GM23338 (cell line): ENCODE results near the gene GLP1R. TPM values are rescaled to one million over a fixed set of nuclear protein-coding genes. Genes with fewer than 3 reads are reported as not detected.

ENCODE experiments used
- ATAC-seq: fragments of 200-7000 bp; cut with Tn5 transposase; 3 replicates; pipeline ENCODE4 v1.9.1; 2020
- DNase-seq: peaks from one replicate; pipeline ENCODE4 v3.0.0-alpha.2; 2015; ENCODE audit warnings: low spot score
- H2AFZ ChIP-seq: fragments of 200-600 bp; sonication (generic); 2 replicates; pipeline ENCODE4 v1.8.0; 2016; ENCODE audit warnings: antibody characterized with exemption, mild to moderate bottlenecking, moderate library complexity
- H3F3A ChIP-seq: fragments of 200-600 bp; sonication (generic); replicated peaks from 2 replicates; pipeline ENCODE4 v1.8.0; 2017; ENCODE audit warnings: antibody characterized with exemption, mixed run types, low read depth
- H3K27ac ChIP-seq: fragments of 200-600 bp; sonication (generic); 2 replicates; pipeline ENCODE4 v1.6.1; 2016; ENCODE audit warnings: low read depth
- H3K27me3 ChIP-seq: fragments of 200-600 bp; sonication (generic); 2 replicates; pipeline ENCODE4 v1.8.0; 2016; ENCODE audit warnings: mild to moderate bottlenecking, mixed run types, moderate library complexity; ENCODE audit not compliant: insufficient read depth
- H3K36me3 ChIP-seq: fragments of 200-600 bp; sonication (generic); 2 replicates; pipeline ENCODE4 v1.8.0; 2016; ENCODE audit warnings: mild to moderate bottlenecking; ENCODE audit not compliant: insufficient read depth
- H3K4me1 ChIP-seq: fragments of 200-600 bp; sonication (generic); 2 replicates; pipeline ENCODE4 v1.8.0; 2016; ENCODE audit warnings: mild to moderate bottlenecking, moderate library complexity; ENCODE audit not compliant: insufficient read depth
- H3K4me2 ChIP-seq: fragments of 200-600 bp; sonication (generic); 2 replicates; pipeline ENCODE4 v1.7.1; 2017; ENCODE audit warnings: mixed run types
- H3K4me3 ChIP-seq: fragments of 200-600 bp; sonication (generic); 2 replicates; pipeline ENCODE4 v1.6.1; 2016; ENCODE audit warnings: mixed run types
- H3K79me2 ChIP-seq: fragments of 200-600 bp; sonication (generic); replicated peaks from 2 replicates; pipeline ENCODE4 v1.8.0; 2017; ENCODE audit warnings: mild to moderate bottlenecking; ENCODE audit not compliant: insufficient read depth
- H3K9me2 ChIP-seq: fragments of 200-600 bp; sonication (generic); 2 replicates; pipeline ENCODE4 v1.8.0; 2017; ENCODE audit not compliant: insufficient read depth
- H4K20me1 ChIP-seq: fragments of 200-600 bp; sonication (generic); replicated peaks from 2 replicates; pipeline ENCODE4 v1.8.0; 2017; ENCODE audit warnings: mild to moderate bottlenecking; ENCODE audit not compliant: insufficient read depth
- H3K27ac Mint-ChIP-seq: 2 replicates; pipeline ENCODE4 v1.8.0; 2020; ENCODE audit warnings: inconsistent platforms, mild to moderate bottlenecking, moderate library complexity, mixed read lengths
- H3K27me3 Mint-ChIP-seq: 3 replicates; pipeline ENCODE4 v1.8.0; 2022; ENCODE audit warnings: low read depth, mild to moderate bottlenecking, moderate library complexity, mixed read lengths, inconsistent platforms; ENCODE audit not compliant: insufficient read depth, poor library complexity
- H3K36me3 Mint-ChIP-seq: 3 replicates; pipeline ENCODE4 v1.8.0; 2021; ENCODE audit warnings: low read depth, mild to moderate bottlenecking, inconsistent platforms, moderate library complexity, mixed read lengths
- H3K4me1 Mint-ChIP-seq: 3 replicates; pipeline ENCODE4 v1.8.0; 2020; ENCODE audit warnings: mild to moderate bottlenecking, inconsistent platforms, mixed read lengths
- H3K4me3 Mint-ChIP-seq: 3 replicates; pipeline ENCODE4 v1.8.0; 2021; ENCODE audit warnings: moderate library complexity, mild to moderate bottlenecking, inconsistent platforms, mixed read lengths
- H3K9me3 Mint-ChIP-seq: 3 replicates; pipeline ENCODE4 v1.8.0; 2020; ENCODE audit warnings: moderate library complexity, mild to moderate bottlenecking, inconsistent platforms, mixed read lengths
- CREB1 ChIP-seq: fragments of 250-450 bp; sonication (Bioruptor Pico); IDR thresholded peaks from 2 replicates; pipeline ENCODE4 v1.5.0; 2020; ENCODE audit warnings: low read depth, mild to moderate bottlenecking, moderate library complexity
- EZH2 ChIP-seq: fragments of 200-600 bp; sonication (generic); IDR thresholded peaks from one replicate; pipeline ENCODE4 v1.8.0; 2017; ENCODE audit warnings: antibody characterized with exemption, mild to moderate bottlenecking, low read depth; ENCODE audit not compliant: unreplicated experiment
- NANOG ChIP-seq: IDR thresholded peaks from 2 replicates; pipeline ENCODE4 v1.6.1; 2016; ENCODE audit warnings: antibody characterized with exemption, borderline replicate concordance
- ZNF114 ChIP-seq: fragments of 250-450 bp; sonication (Bioruptor Pico); IDR thresholded peaks from 2 replicates; pipeline ENCODE4 v1.5.0; 2020; ENCODE audit warnings: mild to moderate bottlenecking, moderate library complexity
- polyA plus RNA-seq: library from polyadenylated mRNA; unstranded; fragments of >200 nt; fragmentation: Nextera tagmentation; extraction: Ambion mirVana; gene quantifications from 2 replicates; pipeline ENCODE4 v1.2.1, GENCODE V29; 2016
- total RNA-seq: library from RNA; depleted of rRNA; stranded (reverse); fragments of >200 nt; shearing (Covaris generic); gene quantifications from 2 replicates; pipeline ENCODE4 v1.2.3, GENCODE V29; 2014
- TF ChIP-seq, protein P1 (sequence below): fragments of 250-450 bp; sonication (Bioruptor Pico); IDR thresholded peaks from 2 replicates; pipeline ENCODE4 v1.5.0; 2020; ENCODE audit warnings: mild to moderate bottlenecking, moderate library complexity
- TF ChIP-seq, protein P2 (sequence below), 2 experiments: fragments of 200-600 bp in 1 of 2; sonication (generic) in 1 of 2; conservative IDR thresholded peaks; 2 replicates each; pipeline versions ENCODE4 v1.5.1 to v1.6.1; 2016 to 2017; ENCODE audit warnings: antibody characterized with exemption in 2 of 2, low read depth in 2 of 2, mild to moderate bottlenecking in 2 of 2, moderate library complexity in 1 of 2

Gene GLP1R
- total and polyA plus RNA-seq, 2 experiments from 2014 or later = 0.42 to 3.7 TPM

DNA sequence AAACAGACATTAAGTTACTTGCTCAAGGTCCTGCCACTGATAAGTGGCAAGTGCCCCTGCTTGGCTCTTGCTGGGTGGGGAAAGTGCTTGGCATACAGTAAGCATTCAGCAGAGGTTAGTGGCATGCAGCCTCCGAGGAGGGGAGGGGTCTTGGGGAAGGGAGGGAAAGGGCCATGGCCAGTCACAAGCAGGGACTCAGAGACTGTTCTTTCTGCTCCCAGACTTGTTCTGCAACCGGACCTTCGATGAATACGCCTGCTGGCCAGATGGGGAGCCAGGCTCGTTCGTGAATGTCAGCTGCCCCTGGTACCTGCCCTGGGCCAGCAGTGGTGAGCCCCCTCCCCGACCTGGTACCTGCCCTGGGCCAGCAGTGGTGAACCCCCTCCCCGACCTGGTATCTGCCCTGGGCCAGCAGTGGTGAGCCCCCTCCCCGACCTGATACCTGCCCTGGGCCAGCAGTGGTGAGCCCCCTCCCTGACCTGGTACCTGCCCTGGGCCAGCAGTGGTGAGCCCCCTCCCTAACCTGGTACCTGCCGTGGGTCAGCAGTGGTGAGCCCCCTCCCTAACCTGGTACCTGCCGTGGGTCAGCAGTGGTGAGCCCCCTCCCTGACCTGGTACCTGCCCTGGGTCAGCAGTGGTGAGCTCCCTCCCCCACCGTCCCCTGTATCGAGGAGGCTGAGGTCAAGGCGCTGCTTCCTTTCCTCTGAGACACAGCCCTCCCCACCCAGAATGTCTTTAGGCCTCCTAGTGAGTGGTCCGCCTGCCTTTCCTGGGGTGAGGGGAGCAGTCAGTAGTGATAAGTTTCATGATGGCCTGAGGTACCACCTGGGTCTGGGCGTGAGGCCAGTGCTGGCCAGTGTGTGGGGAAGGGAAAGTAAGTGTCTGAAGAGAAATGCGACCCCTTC is 8.9 kb downstream of the GLP1R start:
- Mint-ChIP-seq H3K27me3 (peaks cover 11% of the 10 kb centered on the region), H3K4me1 (peaks cover 13% of the 10 kb centered on the region), H3K27ac (no peak overlapping the region), H3K36me3 (peaks cover 3% of the 10 kb centered on the region; the same call in 2 of the 3 replicates), H3K4me3 (no peak overlapping the region), H3K9me3 (no peaks in the 10 kb centered on the region)
- Histone ChIP-seq H3K79me2 (no peaks in the 10 kb centered on the region), H3K4me2 (no peak overlapping the region), H3K4me3 (no peak overlapping the region), H3K36me3 (no peaks in the 10 kb centered on the region), H3K9me2 (no peaks in the 10 kb centered on the region), H2AFZ (no peak overlapping the region), H3K27me3 (no peaks in the 10 kb centered on the region), H4K20me1 (no peaks in the 10 kb centered on the region; the same call in 1 of the 2 replicates), H3K27ac (no peak overlapping the region), H3F3A (no peaks in the 10 kb centered on the region), H3K4me1 (peaks cover 9% of the 10 kb centered on the region; the same call in 1 of the 2 replicates)
- ATAC-seq = no peak
- DNase-seq = no peak
- TF ChIP-seq, protein P1, sequence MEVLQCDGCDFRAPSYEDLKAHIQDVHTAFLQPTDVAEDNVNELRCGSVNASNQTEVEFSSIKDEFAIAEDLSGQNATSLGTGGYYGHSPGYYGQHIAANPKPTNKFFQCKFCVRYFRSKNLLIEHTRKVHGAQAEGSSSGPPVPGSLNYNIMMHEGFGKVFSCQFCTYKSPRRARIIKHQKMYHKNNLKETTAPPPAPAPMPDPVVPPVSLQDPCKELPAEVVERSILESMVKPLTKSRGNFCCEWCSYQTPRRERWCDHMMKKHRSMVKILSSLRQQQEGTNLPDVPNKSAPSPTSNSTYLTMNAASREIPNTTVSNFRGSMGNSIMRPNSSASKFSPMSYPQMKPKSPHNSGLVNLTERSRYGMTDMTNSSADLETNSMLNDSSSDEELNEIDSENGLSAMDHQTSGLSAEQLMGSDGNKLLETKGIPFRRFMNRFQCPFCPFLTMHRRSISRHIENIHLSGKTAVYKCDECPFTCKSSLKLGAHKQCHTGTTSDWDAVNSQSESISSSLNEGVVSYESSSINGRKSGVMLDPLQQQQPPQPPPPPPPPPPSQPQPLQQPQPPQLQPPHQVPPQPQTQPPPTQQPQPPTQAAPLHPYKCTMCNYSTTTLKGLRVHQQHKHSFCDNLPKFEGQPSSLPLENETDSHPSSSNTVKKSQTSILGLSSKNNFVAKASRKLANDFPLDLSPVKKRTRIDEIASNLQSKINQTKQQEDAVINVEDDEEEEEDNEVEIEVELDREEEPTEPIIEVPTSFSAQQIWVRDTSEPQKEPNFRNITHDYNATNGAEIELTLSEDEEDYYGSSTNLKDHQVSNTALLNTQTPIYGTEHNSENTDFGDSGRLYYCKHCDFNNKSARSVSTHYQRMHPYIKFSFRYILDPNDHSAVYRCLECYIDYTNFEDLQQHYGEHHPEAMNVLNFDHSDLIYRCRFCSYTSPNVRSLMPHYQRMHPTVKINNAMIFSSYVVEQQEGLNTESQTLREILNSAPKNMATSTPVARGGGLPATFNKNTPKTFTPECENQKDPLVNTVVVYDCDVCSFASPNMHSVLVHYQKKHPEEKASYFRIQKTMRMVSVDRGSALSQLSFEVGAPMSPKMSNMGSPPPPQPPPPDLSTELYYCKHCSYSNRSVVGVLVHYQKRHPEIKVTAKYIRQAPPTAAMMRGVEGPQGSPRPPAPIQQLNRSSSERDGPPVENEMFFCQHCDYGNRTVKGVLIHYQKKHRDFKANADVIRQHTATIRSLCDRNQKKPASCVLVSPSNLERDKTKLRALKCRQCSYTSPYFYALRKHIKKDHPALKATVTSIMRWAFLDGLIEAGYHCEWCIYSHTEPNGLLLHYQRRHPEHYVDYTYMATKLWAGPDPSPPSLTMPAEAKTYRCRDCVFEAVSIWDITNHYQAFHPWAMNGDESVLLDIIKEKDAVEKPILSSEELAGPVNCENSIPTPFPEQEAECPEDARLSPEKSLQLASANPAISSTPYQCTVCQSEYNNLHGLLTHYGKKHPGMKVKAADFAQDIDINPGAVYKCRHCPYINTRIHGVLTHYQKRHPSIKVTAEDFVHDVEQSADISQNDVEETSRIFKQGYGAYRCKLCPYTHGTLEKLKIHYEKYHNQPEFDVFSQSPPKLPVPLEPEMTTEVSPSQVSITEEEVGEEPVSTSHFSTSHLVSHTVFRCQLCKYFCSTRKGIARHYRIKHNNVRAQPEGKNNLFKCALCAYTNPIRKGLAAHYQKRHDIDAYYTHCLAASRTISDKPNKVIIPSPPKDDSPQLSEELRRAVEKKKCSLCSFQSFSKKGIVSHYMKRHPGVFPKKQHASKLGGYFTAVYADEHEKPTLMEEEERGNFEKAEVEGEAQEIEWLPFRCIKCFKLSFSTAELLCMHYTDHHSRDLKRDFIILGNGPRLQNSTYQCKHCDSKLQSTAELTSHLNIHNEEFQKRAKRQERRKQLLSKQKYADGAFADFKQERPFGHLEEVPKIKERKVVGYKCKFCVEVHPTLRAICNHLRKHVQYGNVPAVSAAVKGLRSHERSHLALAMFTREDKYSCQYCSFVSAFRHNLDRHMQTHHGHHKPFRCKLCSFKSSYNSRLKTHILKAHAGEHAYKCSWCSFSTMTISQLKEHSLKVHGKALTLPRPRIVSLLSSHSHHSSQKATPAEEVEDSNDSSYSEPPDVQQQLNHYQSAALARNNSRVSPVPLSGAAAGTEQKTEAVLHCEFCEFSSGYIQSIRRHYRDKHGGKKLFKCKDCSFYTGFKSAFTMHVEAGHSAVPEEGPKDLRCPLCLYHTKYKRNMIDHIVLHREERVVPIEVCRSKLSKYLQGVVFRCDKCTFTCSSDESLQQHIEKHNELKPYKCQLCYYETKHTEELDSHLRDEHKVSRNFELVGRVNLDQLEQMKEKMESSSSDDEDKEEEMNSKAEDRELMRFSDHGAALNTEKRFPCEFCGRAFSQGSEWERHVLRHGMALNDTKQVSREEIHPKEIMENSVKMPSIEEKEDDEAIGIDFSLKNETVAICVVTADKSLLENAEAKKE = no peak
- TF ChIP-seq ZNF114 (CRISPR knock-in tag) = no peak
- no peak for TF ChIP-seq NANOG
- no peak for TF ChIP-seq CREB1
- TF ChIP-seq EZH2 = no peak
- TF ChIP-seq, protein P2, sequence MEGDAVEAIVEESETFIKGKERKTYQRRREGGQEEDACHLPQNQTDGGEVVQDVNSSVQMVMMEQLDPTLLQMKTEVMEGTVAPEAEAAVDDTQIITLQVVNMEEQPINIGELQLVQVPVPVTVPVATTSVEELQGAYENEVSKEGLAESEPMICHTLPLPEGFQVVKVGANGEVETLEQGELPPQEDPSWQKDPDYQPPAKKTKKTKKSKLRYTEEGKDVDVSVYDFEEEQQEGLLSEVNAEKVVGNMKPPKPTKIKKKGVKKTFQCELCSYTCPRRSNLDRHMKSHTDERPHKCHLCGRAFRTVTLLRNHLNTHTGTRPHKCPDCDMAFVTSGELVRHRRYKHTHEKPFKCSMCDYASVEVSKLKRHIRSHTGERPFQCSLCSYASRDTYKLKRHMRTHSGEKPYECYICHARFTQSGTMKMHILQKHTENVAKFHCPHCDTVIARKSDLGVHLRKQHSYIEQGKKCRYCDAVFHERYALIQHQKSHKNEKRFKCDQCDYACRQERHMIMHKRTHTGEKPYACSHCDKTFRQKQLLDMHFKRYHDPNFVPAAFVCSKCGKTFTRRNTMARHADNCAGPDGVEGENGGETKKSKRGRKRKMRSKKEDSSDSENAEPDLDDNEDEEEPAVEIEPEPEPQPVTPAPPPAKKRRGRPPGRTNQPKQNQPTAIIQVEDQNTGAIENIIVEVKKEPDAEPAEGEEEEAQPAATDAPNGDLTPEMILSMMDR (conservative IDR thresholded peaks at IDR 0.05; ENCODE audit: low read depth in 2 of 2) = no peak
